Measurements from ENCODE around the gene PRIM1. TPM values are rescaled to one million over a fixed set of nuclear protein-coding genes. Genes with fewer than 3 reads are reported as not detected.

The PRIM1 gene
- total and polyA plus RNA-seq, 9 donors = 5.7 to 12.5 (median 7.8) TPM

GRCh38 chr12:56716458-56716857, 35.7 kb downstream of the PRIM1 start:
- Histone ChIP-seq H3K4me1 (ENCODE audit: insufficient read depth) (peaks cover 11% of the 10 kb centered on the region), H3K27me3 (no peaks in the 10 kb centered on the region), H3K27ac (no peak overlapping the region), H3K36me3 (no peaks in the 10 kb centered on the region), H3K4me3 (no peak overlapping the region), H3K9me3 (no peaks in the 10 kb centered on the region)
- intact Hi-C loops (cut with DNase I) = no loop called here
- TF ChIP-seq POLR2A (IDR thresholded peaks at IDR 0.05) (no peak), EP300 (IDR thresholded peaks at IDR 0.05) (no peak), CTCF (IDR thresholded peaks at IDR 0.05) (no peak)
- 49 to 57% (median 52%) methylated on average over 1 of the region's 1 CpG for WGBS, 3 donors
- DNase-seq = peak in 1 of 5 donors; percentile 19

GRCh38 chr12:56715798-56716197, 36.3 kb downstream of the PRIM1 start:
- no peaks in the 10 kb centered on the region for H3K27me3 ChIP-seq
- no peak overlapping the region for H3K4me3 ChIP-seq
- WGBS, 3 donors = 60 to 63% (median 61%) methylated on average over 8 of the region's 8 CpGs
- no peak for TF ChIP-seq POLR2A (IDR thresholded peaks at IDR 0.05)
- TF ChIP-seq CTCF (IDR thresholded peaks at IDR 0.05) = no peak
- TF ChIP-seq EP300 (IDR thresholded peaks at IDR 0.05) = no peak
- no peaks in the 10 kb centered on the region for H3K9me3 ChIP-seq
- intact Hi-C loops (cut with DNase I) = no loop called here
- peaks cover 7% of the 10 kb centered on the region for H3K4me1 ChIP-seq (ENCODE audit: insufficient read depth)
- H3K36me3 ChIP-seq = no peaks in the 10 kb centered on the region
- no peak overlapping the region for H3K27ac ChIP-seq
- peak in 1 of 5 donors; percentile 17 for DNase-seq

GRCh38 chr12:56714431-56714929, 37.6 kb downstream of the PRIM1 start:
- intact Hi-C loops (cut with DNase I) = no loop called here
- Histone ChIP-seq H3K4me3 (no peak overlapping the region), H3K27me3 (no peaks in the 10 kb centered on the region), H3K36me3 (no peaks in the 10 kb centered on the region), H3K9me3 (no peaks in the 10 kb centered on the region), H3K27ac (no peak overlapping the region), H3K4me1 (ENCODE audit: insufficient read depth) (no peaks in the 10 kb centered on the region)
- WGBS, 3 donors = 87 to 97% (median 94%) methylated on average over 2 of the region's 2 CpGs
- no peak for TF ChIP-seq POLR2A (IDR thresholded peaks at IDR 0.05)
- TF ChIP-seq EP300 (IDR thresholded peaks at IDR 0.05) = no peak
- TF ChIP-seq CTCF (IDR thresholded peaks at IDR 0.05) = no peak
- DNase-seq = no peak

- no peak for DNase-seq
- intact Hi-C loops (cut with DNase I) = no loop called here
- H3K9me3 ChIP-seq = no peaks in the 10 kb centered on the region
- 86 to 90% (median 88%) methylated on average over 3 of the region's 3 CpGs for WGBS, 3 donors
- no peaks in the 10 kb centered on the region for H3K4me1 ChIP-seq (ENCODE audit: insufficient read depth)
- no peaks in the 10 kb centered on the region for H3K36me3 ChIP-seq
- TF ChIP-seq CTCF (IDR thresholded peaks at IDR 0.05) = no peak
- no peak for TF ChIP-seq EP300 (IDR thresholded peaks at IDR 0.05)
- TF ChIP-seq POLR2A (IDR thresholded peaks at IDR 0.05) = no peak
- no peak overlapping the region for H3K4me3 ChIP-seq
- H3K27me3 ChIP-seq = no peaks in the 10 kb centered on the region
- H3K27ac ChIP-seq = no peak overlapping the region
Observed at GRCh38 chr12:56713345-56713744, 38.8 kb downstream of the PRIM1 start.
